HepG2 (cell line): ENCODE data around the gene COL9A2. TPM values are rescaled to one million over a fixed set of nuclear protein-coding genes. Genes with fewer than 3 reads are reported as not detected.

ENCODE experiments used
- ATAC-seq: fragments of 200-7000 bp; cut with Tn5 transposase; 3 replicates; pipeline ENCODE4 v1.9.1; 2020; ENCODE audit warnings: mild to moderate bottlenecking, moderate library complexity
- BruUV-seq: library from RNA; stranded (reverse); fragments of 400-500 nt; replicated peaks from 2 replicates; lab custom pipeline; 2021; lab: Mats Ljungman, UMichigan
- CTCF ChIA-PET: fragments of 300-600 bp; formaldehyde crosslinking; extraction: SDS; loops from one replicate; lab custom pipeline; 2021; ENCODE audit warnings: low total read pairs, inconsistent platforms, low intra/inter-chr PET ratio; lab: Yijun Ruan, JAX
- POLR2A ChIA-PET: fragments of 350-600 bp; sonication (Branson Sonifier 250); formaldehyde crosslinking; loops from one replicate; lab custom pipeline; 2020; ENCODE audit warnings: antibody characterized with exemption, inconsistent platforms; lab: Yijun Ruan, JAX
- DNase-seq: peaks from one replicate; pipeline ENCODE4 v3.0.0-alpha.2; 2015; ENCODE audit warnings: low spot score
- FAIRE-seq: peaks from 3 replicates; lab custom pipeline; 2011; peaks lifted over from hg19 to GRCh38; lab: Jason Lieb, UNC
- H2AFZ ChIP-seq: one replicate; pipeline ENCODE4 v1.6.1; 2011; ENCODE audit warnings: low read length, inconsistent platforms
- H3K27ac ChIP-seq: fragments of 300-600 bp; 3 replicates; pipeline ENCODE4 v1.8.0; 2011; ENCODE audit warnings: mixed run types, mild to moderate bottlenecking, mixed read lengths, low read length, inconsistent platforms; ENCODE audit not compliant: insufficient read depth; ENCODE audit errors: extremely low read length
- H3K27me3 ChIP-seq, 2 experiments: fragments of 200-600 bp in 1 of 2; 2 replicates in 1 of 2; 3 replicates in 1 of 2; pipeline versions ENCODE4 v1.6.0 to v1.8.0; 2011; ENCODE audit warnings: low read length in 2 of 2, mild to moderate bottlenecking in 2 of 2, moderate library complexity in 2 of 2, inconsistent platforms in 1 of 2; ENCODE audit not compliant: insufficient read depth in 2 of 2, control insufficient read depth in 1 of 2
- H3K36me3 ChIP-seq, 2 experiments: fragments of 200-600 bp in 1 of 2; replicated peaks in 1 of 2; 2 replicates in 1 of 2; 3 replicates in 1 of 2; pipeline versions ENCODE4 v1.5.1 to v1.8.0; 2011; ENCODE audit warnings: low read length in 2 of 2, inconsistent platforms in 1 of 2; ENCODE audit not compliant: insufficient read depth in 2 of 2, control insufficient read depth in 1 of 2
- H3K4me1 ChIP-seq: 2 replicates; pipeline ENCODE4 v1.5.1; 2012; ENCODE audit warnings: low read length, inconsistent platforms; ENCODE audit not compliant: insufficient read depth
- H3K4me2 ChIP-seq: 2 replicates; pipeline ENCODE4 v1.6.0; 2011; ENCODE audit warnings: low read depth, low read length, inconsistent platforms
- H3K4me3 ChIP-seq, 3 experiments: fragments of 200-600 bp in 1 of 3; sonication (generic), shearing (Covaris generic) in 1 of 3; replicated peaks in 1 of 3; 2 replicates each; pipeline ENCODE4 v1.5.1; 2011 to 2016; ENCODE audit warnings: low read length in 3 of 3, inconsistent platforms in 2 of 3, low read depth in 2 of 3, mild to moderate bottlenecking in 2 of 3, control low read depth in 1 of 3, mixed read lengths in 1 of 3; ENCODE audit not compliant: insufficient read depth in 1 of 3
- H3K79me2 ChIP-seq: one replicate; pipeline ENCODE4 v1.6.1; 2011; ENCODE audit warnings: low read length, inconsistent platforms; ENCODE audit not compliant: insufficient read depth
- H3K9ac ChIP-seq: 2 replicates; pipeline ENCODE4 v1.6.0; 2011; ENCODE audit warnings: mild to moderate bottlenecking, low read depth, low read length, inconsistent platforms; ENCODE audit not compliant: insufficient read depth
- H3K9me3 ChIP-seq: 2 replicates; pipeline ENCODE4 v1.5.1; 2012; ENCODE audit warnings: mild to moderate bottlenecking, low read length
- H4K20me1 ChIP-seq: 2 replicates; pipeline ENCODE4 v1.6.0; 2011; ENCODE audit warnings: inconsistent platforms, mild to moderate bottlenecking, low read length, moderate library complexity; ENCODE audit not compliant: insufficient read depth
- GATAD2A ChIP-seq: IDR thresholded peaks from 2 replicates; pipeline ENCODE4 v1.6.1; 2016
- KLF9 ChIP-seq: IDR thresholded peaks from 2 replicates; pipeline ENCODE4 v1.6.1; 2016; ENCODE audit warnings: low read depth
- MBD4 ChIP-seq: IDR thresholded peaks from 2 replicates; pipeline ENCODE4 v1.6.1; 2012; ENCODE audit warnings: low read length, inconsistent platforms, borderline replicate concordance
- MTERF4 ChIP-seq: sonication (generic); formaldehyde crosslinking; IDR thresholded peaks from 2 replicates; pipeline ENCODE4 v1.8.0; 2023; ENCODE audit warnings: mild to moderate bottlenecking, missing genetic modification reagents
- NR2C2 ChIP-seq: sonication (generic); formaldehyde crosslinking; IDR thresholded peaks from 2 replicates; pipeline ENCODE4 v1.4.0; 2020; ENCODE audit warnings: missing genetic modification reagents, mild to moderate bottlenecking, moderate library complexity, borderline replicate concordance
- REST ChIP-seq, 2 experiments: IDR thresholded peaks; 2 replicates each; pipeline ENCODE4 v1.6.1; 2011 to 2012; ENCODE audit warnings: low read length in 2 of 2, borderline replicate concordance in 1 of 2, low read depth in 1 of 2, mild to moderate bottlenecking in 1 of 2, moderate library complexity in 1 of 2
- SIN3B ChIP-seq: fragments of 150-350 bp; IDR thresholded peaks from 2 replicates; pipeline ENCODE4 v1.6.1; 2014; ENCODE audit warnings: low read length
- SP140L ChIP-seq: sonication (generic); formaldehyde crosslinking; IDR thresholded peaks from 2 replicates; pipeline ENCODE4 v1.4.0; 2020; ENCODE audit warnings: missing genetic modification reagents, borderline replicate concordance
- STAT5B ChIP-seq: sonication (generic); formaldehyde crosslinking; IDR thresholded peaks from 2 replicates; pipeline ENCODE4 v1.4.0; 2020; ENCODE audit warnings: missing genetic modification reagents
- THRA ChIP-seq: sonication (generic); formaldehyde crosslinking; IDR thresholded peaks from 2 replicates; pipeline ENCODE4 v1.4.0; 2020; ENCODE audit warnings: missing genetic modification reagents, borderline replicate concordance
- ZBTB21 ChIP-seq: sonication (generic); formaldehyde crosslinking; IDR thresholded peaks from 2 replicates; pipeline ENCODE4 v1.4.0; 2020; ENCODE audit warnings: missing genetic modification reagents
- ZNF639 ChIP-seq: conservative IDR thresholded peaks from 2 replicates; pipeline ENCODE4 v1.6.1; 2018; ENCODE audit warnings: missing genetic modification reagents
- WGBS: methylation state at CpG from one replicate; pipeline ENCODE4 v1.1.6; 2017; ENCODE audit warnings: low lambda C conversion rate; 5-methylcytosine and 5-hydroxymethylcytosine counted together
- in situ Hi-C: cut with HindIII; loops from 2 replicates; pipeline ENCODE4 v1.10.0; 2017; ENCODE audit warnings: low pct_unique_long_range_greater_than_20kb; ENCODE audit not compliant: extremely low pct_ligation_motif_present
- intact Hi-C: fragments of 100-400 bp; cut with micrococcal nuclease; formaldehyde crosslinking; loops from one replicate; pipeline ENCODE4 v1.10.0; 2022; ENCODE audit not compliant: unreplicated experiment
- polyA plus RNA-seq, 8 experiments: library from polyadenylated mRNA; depleted of rRNA in 3 of 8; stranded (reverse) in 7 of 8; unstranded in 1 of 8; fragments of >200 nt; fragmentation: Illumina TruSeq in 4 of 8; extraction: Trizol in 4 of 8; gene quantifications; 2 replicates each; pipeline versions ENCODE4 v1.2.1 to v1.2.3, GENCODE V29; 2011 to 2016; ENCODE audit warnings: low read depth in 4 of 8, missing spikeins in 1 of 8, mixed read lengths in 1 of 8; ENCODE audit not compliant: insufficient read depth in 1 of 8
- total RNA-seq, 5 experiments: library from RNA; depleted of rRNA; stranded (reverse); fragments of >200 nt; fragmentation: Illumina TruSeq; extraction: Trizol; gene quantifications; 2 replicates each; pipeline ENCODE4 v1.2.3, GENCODE V29; 2016; ENCODE audit warnings: low read depth in 1 of 5

The COL9A2 gene
- total and polyA plus RNA-seq, 2 of the 13 experiments (the other 11 are each of a cell fraction or from before 2014, with no cell fraction given) = 20.2 to 26.9 TPM

GRCh38 chr1:40362699-40363098 lies 45.6 kb upstream of the COL9A2 start:
- Histone ChIP-seq H3K9ac (no peak overlapping the region), H3K4me1 (peaks cover 23% of the 10 kb centered on the region), H3K4me3 (no peak overlapping the region), H3K9me3 (peaks cover 8% of the 10 kb centered on the region), H3K27ac (no peak overlapping the region), H3K79me2 (no peaks in the 10 kb centered on the region), H2AFZ (no peak overlapping the region), H3K36me3 (no peaks in the 10 kb centered on the region), H4K20me1 (no peaks in the 10 kb centered on the region), H3K4me2 (no peak overlapping the region), H3K27me3 (peaks cover 0 to 5% of the 10 kb centered on the region in 2 experiments; a peak in 2 of 5 replicates)
- TF ChIP-seq KLF9 (CRISPR knock-in tag) (no peak), REST (IDR thresholded peaks at IDR 0.05; ENCODE audit: borderline replicate concordance in 1 of 2, low read depth in 1 of 2, low read length in 2 of 2) (peak in 1 of 2 experiments; percentile 79; a peak in 2 of 4 replicates)
- ChIA-PET CTCF (no interaction called here), POLR2A (no interaction called here)
- FAIRE-seq = no peak
- in situ Hi-C loops = no loop called here
- no peak for DNase-seq
- 36% methylated on average over 2 of the region's 2 CpGs for WGBS
- ATAC-seq = no peak
- BruUV-seq = no TSS peak
- intact Hi-C loops = no loop called here

GRCh38 chr1:40362199-40362598 lies 45.1 kb upstream of the COL9A2 start:
- intact Hi-C loops = no loop called here
- ATAC-seq (no peak), FAIRE-seq (no peak), DNase-seq (no peak)
- POLR2A ChIA-PET = no interaction called here
- no peak overlapping the region for H3K4me3 ChIP-seq
- H3K79me2 ChIP-seq = no peaks in the 10 kb centered on the region
- H3K9ac ChIP-seq = no peak overlapping the region
- no peak overlapping the region for H3K27ac ChIP-seq
- peaks cover 0 to 5% of the 10 kb centered on the region in 2 experiments; a peak in 2 of 5 replicates for H3K27me3 ChIP-seq
- BruUV-seq = no TSS peak
- H3K4me1 ChIP-seq = peaks cover 23% of the 10 kb centered on the region
- CTCF ChIA-PET = no interaction called here
- no peaks in the 10 kb centered on the region for H4K20me1 ChIP-seq
- no peak overlapping the region for H3K4me2 ChIP-seq
- H3K9me3 ChIP-seq = peaks cover 12% of the 10 kb centered on the region
- no peaks in the 10 kb centered on the region for H3K36me3 ChIP-seq
- H2AFZ ChIP-seq = no peak overlapping the region
- in situ Hi-C loops = no loop called here
- WGBS = 35% methylated on average over 2 of the region's 2 CpGs
- no peak for TF ChIP-seq GATAD2A
- TF ChIP-seq MTERF4 (CRISPR knock-in tag) = no peak
- no peak for TF ChIP-seq STAT5B (CRISPR knock-in tag)
- TF ChIP-seq SP140L (CRISPR knock-in tag) = no peak
- TF ChIP-seq ZBTB21 (CRISPR knock-in tag) = no peak
- TF ChIP-seq MBD4 = no peak
- no peak for TF ChIP-seq NR2C2 (CRISPR knock-in tag)
- TF ChIP-seq THRA = no peak
- no peak for TF ChIP-seq ZNF639 (CRISPR knock-in tag)
- no peak for TF ChIP-seq SIN3B
